Right renal cortex interstitium (tissue), 3 donors: Measurements from ENCODE around the gene KISS1. TPM values are rescaled to one million over a fixed set of nuclear protein-coding genes. Genes with fewer than 3 reads are reported as not detected.
A peak's percentile ranks its signal among the peaks of the same experiment; 100 is the strongest.

Source experiments
- DNase-seq, 3 donors: peaks; one replicate each; pipeline ENCODE4 v3.0.0-alpha.2; 2013; ENCODE audit warnings: low read depth in 3 of 3, low spot score in 2 of 3
- polyA plus RNA-seq, 3 donors: library from polyadenylated mRNA; unstranded; fragments of 120-200 nt; gene quantifications; one replicate each; pipeline ENCODE4 v1.2.1, GENCODE V29; 2013; ENCODE audit not compliant: insufficient read length in 3 of 3

KISS1 gene
- polyA plus RNA-seq, 3 donors: 0.35 to 1.4 (median 1.3) TPM

DNA sequence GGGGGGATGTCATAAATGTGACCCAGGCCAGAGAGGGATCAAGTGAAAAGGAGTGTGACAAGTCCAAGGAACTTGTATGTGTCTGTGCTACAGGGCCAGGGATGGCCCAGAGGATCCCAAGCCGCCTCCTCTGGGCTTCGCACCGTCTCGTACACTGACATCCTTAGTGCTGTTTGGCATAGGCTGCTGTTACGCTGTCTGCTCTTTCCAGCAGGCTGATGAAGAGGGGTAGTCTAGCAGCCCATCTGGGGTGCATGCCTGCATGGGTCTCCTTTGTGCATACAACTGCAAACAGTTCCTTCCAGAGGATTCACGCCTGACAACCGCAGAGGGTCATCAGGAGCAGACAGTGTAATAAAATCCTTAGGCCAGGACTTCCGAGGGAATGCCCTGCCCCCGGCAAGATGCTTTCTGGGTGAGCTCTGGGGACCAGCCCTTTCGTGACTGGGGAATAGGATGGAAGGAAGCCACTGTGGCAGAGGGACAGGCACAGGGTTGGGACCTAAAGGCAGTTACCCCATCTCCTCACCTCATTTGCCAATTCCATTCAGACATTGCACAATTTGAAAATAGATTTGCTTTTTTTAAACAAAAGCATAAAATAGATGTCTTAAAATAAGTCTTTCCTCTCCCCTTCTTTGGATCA is 23.8 kb upstream of the KISS1 start:
- no peak for DNase-seq

DNA sequence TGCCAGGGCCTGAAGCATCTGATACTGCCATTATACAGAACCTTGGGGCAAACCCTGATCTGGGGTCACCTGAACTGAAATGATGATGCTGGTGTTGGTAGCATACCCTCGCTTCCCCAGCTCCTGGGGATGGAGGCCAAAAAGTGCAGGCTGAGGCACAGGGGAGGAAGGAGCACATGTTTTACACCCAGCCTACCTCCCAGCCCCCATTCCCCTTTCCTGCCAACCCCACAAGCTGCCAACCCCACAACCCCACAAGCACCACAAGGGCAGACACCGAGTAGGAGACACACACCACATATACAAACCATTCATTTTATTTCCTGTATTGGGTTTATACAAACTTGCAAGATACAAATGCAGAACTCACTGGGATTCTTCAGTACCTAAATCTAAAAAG is 22.3 kb upstream of the KISS1 start:
- no peak for DNase-seq

GRCh38 chr1:204217648-204218000 is 21.3 kb upstream of the KISS1 start:
- no peak for DNase-seq

DNA sequence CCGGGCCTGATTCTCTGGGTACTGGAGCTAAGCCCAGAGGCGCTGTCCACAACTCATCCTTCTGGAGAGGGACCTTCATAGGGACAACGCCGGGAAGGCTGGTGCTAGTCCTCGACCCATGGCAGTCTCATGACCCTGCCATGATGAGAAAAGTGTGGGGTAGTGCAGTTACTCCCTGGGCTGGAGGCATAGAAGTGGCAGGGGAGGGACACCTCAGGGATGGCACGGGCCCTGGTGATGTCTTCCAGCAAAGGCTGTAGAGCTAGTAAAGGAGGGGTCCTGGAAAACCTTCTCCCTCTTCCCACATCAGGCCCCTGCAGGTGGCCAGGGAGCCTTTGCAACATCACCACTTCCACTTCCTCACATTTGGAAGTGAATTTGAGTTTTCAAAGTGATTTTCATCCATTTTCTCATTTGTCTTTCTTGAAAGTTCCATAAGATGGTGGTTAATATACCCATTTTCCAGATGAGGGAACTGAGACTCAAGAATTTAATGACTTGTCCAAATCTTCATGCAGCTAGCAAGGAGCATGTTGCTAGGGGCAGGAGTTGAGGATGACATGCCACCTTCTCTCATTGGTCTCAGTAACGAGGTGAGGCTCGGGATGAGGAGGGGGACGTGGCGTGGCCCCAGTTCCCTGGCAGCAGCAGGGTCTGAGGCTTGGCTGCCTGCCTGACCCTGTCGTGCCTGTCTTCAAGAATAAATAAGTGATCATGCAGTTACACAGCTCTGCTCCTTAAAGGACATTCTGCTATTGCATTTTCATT is 20.8 kb upstream of the KISS1 start:
- no peak for DNase-seq

DNA sequence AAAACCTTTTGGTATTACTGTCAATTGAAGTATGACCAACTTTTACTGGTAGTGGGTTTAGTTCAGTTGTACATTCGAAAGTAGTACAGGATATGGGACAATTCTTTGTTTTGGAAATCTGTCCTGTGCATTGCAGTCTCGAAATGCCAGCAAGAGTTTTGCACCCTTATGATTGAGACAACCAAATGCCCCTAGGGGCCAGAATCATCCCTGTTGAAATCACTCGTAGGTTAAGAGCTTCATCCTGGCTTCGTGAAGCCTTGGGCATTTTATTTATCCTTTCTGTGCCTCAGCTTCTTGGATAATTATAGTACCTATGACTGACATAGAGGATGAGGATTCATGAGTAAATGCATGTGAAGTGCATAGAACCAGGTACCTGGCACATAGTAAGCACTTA is 19.9 kb upstream of the KISS1 start:
- no peak for DNase-seq

DNA sequence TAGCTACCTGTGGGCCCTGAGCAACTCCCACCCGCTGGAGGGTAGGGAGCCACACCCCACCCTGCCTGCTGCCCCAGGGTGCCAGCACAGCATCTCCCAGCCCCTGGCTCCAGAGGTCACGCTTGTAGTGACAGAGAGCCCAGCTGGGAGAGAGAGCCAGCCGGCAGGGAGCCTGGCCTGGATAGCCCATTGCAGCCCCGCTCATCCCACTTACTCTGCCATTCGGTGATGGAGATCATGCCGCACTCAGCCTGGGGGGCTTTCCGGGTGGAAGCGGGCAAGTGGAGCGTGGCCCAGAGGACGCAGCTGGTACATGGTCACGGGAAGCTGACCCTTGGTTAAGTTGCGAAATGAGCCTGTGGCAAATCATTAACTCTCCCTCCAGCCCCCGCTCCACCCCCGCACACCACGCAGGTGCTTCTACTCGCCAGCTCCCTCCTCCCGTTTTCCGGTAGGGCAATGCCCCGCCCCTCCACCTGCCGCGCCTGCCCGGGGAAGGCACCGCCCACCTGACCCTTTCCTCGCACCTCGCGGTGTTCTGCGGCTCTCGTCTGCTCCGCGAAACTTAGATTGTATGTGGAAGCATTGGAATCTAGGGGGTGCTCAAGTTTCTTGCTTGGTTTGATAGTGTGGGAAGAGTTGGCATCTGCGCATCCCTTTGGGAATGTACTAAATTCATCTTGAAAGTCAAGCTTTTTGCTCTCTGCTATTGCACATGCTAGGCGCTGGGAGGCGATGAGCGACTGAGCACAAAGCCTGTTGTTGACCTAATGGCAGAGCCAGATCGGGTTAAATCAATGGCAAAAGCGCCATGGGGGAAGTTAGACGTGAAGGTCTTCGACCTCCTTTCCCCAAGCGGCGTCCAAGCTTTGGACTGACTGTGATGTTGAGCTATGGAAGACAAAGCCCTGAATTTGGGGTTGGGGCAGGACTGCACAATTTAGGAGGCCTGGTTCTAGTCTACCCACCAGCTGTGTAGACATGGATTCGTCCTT is 17.7 kb upstream of the KISS1 start, which contains the start of gene GOLT1A:
Gene GOLT1A (minus strand): TSS at position 321 of the 995 bp plus-strand sequence. CDS start 82 bp downstream, at position 239.
- DNase-seq: peak; percentile 58 to 73 (median 60)

GRCh38 chr1:204212715-204213114 is 16.4 kb upstream of the KISS1 start:
- no peak for DNase-seq

- DNase-seq: no peak
These were observed 14.8 kb upstream of the KISS1 start for GRCh38 chr1:204211046-204211445.

DNA sequence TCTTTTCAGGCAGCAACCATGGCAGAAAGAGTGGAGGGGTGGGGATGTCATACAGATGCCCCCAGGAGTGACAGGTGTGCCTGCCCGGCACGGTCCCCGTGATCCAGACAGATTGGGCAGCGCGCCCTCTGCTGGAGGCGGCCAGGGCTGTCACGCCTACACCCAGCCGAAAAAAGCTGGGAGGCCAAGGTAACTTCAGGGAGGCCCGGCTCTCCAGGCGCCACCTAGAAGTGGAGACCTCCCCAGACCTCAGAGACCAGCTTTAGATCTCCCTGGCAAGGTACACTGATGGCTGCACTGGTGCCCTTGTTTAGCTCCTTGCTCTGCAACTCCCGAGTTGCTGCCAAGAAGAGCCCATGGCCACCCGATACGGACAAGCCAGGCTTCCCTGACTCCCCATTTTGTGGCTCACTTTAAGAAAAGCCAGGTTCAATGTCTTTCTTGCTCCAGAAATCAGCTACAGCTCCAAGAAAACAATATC is 10.9 kb upstream of the KISS1 start:
- DNase-seq: no peak

GRCh38 chr1:204206121-204206520 is 9.8 kb upstream of the KISS1 start:
- no peak for DNase-seq

DNA sequence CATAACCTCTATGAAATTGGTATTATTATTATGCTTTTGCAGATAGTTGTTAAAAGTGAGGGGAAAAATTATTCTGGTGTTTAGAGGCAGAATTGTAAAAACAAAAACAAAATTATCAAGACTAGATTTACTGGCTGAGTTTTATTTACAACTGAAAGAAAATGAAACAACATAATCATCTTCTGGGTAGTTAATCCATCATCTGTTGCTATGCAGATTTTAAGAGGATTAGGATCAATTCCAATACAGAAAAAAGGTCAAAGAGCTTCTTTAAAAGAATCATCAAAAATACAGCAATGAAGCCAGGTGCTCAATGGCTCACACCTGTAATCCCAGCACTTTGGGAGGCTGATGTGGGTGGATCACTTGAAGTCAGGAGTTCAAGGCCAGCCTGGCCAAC is 9.2 kb upstream of the KISS1 start:
- DNase-seq: no peak

DNA sequence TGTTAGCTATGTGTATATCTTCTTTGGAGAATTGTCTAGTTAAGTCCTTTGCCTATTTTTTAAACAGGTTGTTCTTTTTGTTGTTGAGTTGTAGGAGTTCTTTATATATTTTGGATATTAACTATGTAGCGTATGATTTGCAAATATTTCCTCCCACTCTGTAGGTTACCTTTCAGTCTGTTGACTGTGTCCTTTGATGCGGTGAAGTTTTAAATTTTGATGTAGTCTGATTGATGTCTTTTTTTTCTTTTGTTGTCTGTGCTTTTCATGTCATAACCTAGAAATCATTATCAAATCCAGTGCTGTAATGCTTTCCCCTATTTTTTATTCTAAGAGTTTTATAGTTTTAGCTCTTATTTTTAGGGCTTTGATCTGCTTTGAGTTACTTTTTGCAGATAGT is 8.7 kb upstream of the KISS1 start:
- DNase-seq: no peak

DNA sequence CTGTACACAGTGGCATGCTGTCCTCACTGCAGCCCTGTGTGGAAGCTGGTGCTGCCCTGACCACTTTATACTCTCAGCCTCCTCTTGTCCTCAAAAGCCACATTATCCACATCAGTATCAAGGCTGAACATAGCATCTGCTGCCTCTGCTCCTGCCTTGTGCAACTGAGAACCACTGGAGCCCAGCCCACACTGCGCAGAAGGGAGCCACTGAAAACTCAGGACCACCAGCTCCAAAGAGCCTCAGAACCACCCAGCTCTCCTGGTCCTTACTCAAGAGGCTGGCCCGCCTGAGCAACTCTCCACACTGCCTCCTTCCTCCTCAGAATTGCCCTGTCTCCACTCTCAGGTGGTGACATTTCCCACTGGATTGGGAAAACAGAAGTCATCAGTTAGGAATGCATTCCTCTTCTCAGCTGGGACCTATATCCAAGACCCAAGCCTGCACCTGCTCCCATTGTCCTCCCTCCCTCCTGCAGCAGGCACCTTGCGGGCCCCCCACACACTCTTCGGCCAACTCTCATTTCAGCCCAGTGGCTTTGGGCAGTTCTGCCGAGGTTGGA is 7.0 kb upstream of the KISS1 start:
- no peak for DNase-seq

DNA sequence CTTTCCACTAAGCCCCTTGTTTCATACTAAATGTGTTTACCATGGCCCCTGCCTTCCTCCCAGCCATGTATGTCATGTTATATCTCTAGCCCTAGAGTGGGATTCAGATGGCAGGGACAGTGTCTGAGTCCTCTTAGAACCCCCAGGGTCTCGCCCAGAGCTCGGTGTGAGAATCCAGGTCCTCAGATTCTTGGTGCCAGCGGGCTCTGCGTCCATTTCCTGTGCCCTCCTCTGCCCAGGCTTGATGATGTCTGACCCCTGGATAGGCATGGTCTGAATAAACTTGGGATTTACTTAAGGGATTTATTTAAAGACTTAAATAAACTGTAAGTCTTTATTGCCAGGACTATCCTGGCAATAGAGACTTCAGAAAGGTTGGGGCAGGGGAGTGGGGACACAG is 6.2 kb upstream of the KISS1 start:
- DNase-seq: no peak

DNA sequence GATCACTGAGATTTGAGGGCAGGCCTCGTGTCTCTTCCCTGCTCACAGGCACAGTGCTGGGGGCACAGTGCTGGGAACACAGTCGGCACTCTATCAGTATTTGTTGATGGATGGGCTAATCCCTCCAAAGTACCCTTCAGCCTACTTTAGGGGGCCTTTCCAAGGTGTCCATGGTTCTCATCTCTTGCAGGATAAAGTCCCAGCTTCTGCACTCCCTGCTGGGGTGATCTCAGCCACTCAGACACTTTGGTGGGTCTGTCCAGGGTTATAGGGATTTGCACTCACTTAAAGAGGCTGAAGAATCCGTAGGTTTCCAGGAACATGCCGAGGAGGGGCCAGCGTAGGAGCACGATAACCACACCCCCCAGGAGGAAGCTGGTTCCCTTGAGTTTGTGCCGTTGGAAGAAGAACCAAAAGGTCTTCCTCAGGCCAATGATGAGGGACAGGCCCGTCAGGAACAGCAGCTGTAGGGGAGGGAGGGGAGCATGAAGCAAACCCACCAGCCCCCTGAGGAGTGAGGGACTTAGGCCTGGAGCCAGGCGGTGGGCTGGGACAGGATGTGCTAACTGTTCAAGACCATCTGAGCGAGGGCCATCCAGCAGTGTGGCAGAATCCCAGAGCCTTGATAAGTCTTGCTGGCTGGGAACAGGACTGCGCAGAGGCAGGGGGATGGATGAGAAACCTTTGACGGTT is 5.2 kb upstream of the KISS1 start:
- no peak for DNase-seq

GRCh38 chr1:204199579-204199978 is 3.3 kb upstream of the KISS1 start:
- no peak for DNase-seq

GRCh38 chr1:204198348-204199340 is 2.4 kb upstream of the KISS1 start:
- DNase-seq: no peak

GRCh38 chr1:204197068-204197467 is 777 bp upstream of the KISS1 start:
- no peak for DNase-seq

GRCh38 chr1:204194771-204195170 is 1.5 kb downstream of the KISS1 start:
- no peak for DNase-seq
